Measurements from ENCODE around the gene PXN.
"Not testable (repeated sequence)": the region's sequence is repeated elsewhere in the genome, so short reads cannot be mapped to it uniquely, and the experiment has no call there.

PXN gene

DNA sequence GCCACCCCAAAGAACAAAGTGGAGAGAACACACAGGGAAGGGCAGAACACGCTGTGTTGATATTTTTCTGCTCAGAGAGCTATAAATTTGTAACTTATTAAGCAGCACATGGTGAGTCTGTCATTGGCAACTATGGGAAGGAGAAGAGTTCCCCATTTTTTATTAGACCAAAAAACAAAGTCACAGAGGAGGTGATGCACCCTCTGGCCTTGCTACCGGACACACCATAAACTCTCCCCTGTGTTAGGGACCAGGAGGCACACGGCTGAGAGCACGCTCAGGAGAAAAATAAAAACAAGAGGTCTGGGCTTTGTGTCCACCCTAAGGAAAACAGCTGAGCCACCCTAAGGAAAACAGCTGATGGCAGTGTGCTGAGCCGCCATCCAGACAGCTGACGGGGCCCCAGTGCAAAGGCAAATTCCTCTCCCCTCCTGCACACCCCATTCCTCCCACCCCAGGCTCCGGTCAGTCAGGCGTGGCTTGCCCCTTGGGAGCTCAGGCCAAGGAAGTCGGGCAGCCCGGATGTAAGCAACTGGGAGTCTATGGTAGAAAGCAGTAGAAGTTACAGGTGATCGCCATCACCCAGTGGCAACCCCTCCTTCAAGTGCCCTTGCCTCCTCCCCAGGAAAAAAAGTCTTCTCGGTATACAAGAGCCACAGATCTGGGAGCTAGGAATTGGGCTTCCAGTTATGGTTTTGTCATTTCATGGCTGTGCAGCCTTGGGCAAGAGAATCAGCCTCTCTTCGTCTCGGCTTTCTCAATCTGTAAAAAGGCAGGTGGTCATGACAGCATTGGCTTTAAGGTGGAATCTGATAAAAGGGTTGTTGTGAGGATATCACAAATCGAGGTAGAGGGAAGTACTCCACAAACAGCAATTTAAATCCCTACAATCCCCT is 2.4 kb downstream of the PXN start:
- DNase-seq (ENCODE audit: low read depth), result no peak

- DNase-seq (ENCODE audit: low read depth), result peak; percentile 48
Measured at GRCh38 chr12:120261951-120262851, 3.3 kb downstream of the PXN start.

DNA sequence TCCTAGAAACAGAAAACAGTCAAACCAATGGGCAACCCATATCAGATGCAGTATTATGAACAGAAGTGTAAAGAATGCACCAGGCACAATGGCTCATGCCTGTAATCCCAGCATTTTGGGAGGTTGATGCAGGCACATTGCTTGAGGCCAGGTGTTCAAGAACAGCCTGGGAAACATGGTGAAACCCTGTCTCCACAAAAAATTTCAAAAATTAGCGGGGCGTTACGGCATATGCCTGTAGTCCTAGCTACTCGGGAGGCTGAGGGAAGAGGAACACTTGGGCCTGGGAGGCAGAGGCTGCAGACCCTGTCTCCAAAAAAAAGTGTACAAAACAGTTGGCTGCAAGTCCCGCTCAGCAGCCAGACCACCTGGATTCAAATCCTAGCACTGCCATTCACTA is 4.9 kb downstream of the PXN start:
- no peak for DNase-seq (ENCODE audit: low read depth)

DNA sequence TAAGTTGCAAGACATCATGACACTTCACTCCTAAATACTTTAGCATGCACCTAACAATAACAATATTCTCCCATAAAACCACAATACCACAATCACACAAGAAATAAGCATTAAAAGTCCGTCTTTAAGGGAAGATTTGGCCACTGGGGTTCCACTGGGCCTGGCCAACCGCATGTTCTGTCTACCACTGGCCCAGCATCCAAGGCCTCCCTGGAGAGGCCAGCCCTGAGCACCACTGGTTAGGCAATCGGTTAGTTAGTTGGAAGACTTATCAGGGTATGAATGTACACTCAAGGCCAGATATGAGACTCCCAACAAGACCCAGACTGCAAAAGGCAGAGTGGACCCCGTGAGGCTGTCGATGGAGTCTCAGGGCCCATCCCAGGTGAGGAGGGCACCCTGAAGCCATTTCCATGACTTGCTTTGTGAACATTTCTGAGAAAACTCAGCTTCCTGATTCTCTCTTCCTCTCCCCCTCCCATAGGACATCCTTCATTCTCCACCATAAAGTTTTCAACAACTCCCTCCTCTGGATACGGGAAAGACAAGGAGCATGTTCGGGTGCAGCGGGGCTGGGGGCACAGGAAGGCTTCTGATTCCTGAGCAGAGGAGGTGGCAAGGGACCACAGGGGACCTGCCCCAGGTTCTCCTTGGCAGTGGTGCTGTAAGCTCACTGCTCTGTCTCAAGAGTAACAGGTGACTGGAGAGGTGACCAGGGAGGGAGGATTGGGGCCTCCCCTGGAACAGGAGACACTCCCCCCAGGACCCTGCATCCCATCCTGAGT is 5.9 kb downstream of the PXN start:
- DNase-seq (ENCODE audit: low read depth), result peak; percentile 89

DNA sequence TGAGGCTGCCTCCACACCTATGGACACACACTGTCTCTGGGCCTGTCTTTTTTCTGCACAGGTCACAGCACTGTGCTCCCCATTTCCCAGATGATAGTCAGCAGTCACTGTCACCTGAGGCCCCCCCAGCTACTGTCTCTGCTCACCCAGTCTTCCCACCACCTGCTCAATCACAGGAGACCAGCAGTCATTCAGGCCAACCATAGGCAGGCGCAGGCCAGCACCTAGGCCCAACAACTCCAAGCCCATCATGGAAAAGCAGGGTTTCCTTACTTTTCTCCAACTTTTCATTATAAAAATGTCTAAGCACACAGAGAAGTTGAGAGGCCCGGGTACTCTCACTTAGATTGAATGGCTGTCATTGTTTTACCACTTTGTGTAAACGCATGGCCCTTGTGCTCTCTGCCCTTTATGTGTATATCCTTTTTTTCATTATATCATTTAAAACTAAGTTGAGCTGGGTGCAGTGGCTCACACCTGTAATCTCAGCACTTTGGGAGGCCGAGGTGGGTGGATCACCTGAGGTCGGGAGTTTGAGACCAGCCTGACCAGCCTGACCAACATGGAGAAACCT is 7.1 kb downstream of the PXN start:
- no peak for DNase-seq (ENCODE audit: low read depth)

GRCh38 chr12:120257041-120257821 is 8.3 kb downstream of the PXN start:
- peak; percentile 93 for DNase-seq (ENCODE audit: low read depth)

GRCh38 chr12:120254809-120255208 is 10.7 kb downstream of the PXN start:
- DNase-seq (ENCODE audit: low read depth), result no peak

DNA sequence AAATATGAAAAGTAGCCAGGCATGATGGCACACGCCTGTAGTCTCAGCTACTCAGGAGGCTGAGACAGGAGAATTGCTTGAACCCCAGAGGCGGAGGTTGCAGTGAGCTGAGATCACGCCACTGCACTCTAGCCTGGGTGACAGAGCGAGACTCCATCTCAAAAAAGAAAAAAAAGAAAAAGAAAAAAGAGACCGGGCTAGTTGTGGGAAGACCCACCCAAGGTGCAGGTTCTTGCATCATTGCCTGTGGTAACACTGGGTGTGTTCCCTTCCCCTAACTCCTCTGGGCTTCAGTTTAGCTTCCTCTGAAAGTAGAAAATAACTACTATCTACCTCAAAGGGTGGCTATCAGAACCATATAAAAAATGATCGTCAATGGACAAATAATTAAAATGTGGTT is 12.2 kb downstream of the PXN start:
- DNase-seq (ENCODE audit: low read depth), result not testable (repeated sequence)

DNA sequence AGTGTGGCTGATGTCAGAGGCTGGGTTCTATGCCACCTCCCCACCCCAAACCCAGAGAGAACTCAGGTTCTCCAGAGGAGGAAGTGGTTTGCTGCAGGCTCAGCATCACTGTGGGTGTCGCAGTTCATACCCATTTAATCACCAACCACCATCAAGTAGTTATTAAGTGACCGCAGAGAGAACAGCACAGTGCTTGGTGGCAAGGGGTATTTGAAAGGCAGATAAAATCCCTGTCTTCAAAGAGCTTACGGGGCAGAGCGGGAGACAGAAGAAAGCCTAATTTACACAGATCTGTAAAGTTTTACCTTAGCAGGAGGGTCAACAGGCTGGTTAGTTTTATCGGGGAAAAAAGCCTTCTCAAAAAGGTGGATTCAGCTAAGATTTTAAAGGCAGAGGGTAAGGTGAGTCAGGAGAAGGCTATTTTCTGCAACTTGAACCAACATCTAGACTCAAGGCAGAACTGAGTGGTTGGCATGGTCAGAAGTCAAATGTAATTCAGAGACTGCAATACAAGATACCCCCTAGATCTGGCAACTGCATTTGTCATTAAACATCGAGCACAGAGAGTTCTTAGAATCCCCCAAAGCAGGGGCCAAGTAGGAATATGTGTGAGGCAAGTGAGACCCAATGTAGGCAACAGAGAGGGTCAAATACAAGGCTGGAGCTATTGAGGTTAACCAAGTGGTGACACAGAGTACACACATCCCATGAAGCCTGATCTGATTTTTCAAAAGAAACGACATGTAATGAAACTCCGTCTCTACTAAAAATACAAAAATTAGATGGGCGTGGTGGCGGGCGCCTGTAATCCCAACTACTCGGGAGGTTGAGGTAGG is 13.2 kb downstream of the PXN start:
- DNase-seq (ENCODE audit: low read depth), result no peak

GRCh38 chr12:120251364-120252070 is 14.0 kb downstream of the PXN start:
- not testable (repeated sequence) for DNase-seq (ENCODE audit: low read depth)

- no peak for DNase-seq (ENCODE audit: low read depth)
Measured at GRCh38 chr12:120249875-120250795, 15.4 kb downstream of the PXN start.

DNA sequence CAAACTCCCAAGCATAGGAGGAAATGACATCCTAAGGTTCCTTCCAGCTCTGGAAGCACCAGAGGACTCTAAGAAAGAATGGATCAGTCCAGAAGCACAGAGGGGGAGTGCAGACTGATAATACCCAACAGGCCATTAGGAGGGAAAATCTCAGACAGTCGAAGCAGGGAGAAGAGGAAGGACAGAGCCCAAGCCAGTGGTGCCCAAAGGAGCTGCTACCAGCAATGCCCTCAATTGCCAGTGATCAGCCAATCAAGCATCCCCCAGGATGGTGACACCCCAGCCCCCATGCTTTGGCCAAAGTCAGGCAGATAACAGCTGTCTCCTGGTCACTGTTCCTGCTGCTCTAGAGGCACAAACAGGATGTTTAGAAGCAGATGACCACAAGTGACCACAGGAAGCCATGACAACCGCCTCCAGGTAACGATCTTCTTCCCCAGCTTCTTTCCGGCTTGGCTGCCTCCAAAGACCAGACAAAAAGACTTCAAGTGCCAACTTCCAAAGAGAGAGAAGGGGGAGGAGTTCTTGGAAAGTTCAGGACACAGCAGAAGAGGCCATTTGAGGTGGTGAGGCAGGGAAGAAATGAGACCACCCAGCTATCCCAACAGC is 16.2 kb downstream of the PXN start:
- no peak for DNase-seq (ENCODE audit: low read depth)

GRCh38 chr12:120247621-120248030 is 17.9 kb downstream of the PXN start:
- peak; percentile 86 for DNase-seq (ENCODE audit: low read depth)

- DNase-seq (ENCODE audit: low read depth), result no peak
Measured at GRCh38 chr12:120247183-120247582, 18.3 kb downstream of the PXN start.

DNA sequence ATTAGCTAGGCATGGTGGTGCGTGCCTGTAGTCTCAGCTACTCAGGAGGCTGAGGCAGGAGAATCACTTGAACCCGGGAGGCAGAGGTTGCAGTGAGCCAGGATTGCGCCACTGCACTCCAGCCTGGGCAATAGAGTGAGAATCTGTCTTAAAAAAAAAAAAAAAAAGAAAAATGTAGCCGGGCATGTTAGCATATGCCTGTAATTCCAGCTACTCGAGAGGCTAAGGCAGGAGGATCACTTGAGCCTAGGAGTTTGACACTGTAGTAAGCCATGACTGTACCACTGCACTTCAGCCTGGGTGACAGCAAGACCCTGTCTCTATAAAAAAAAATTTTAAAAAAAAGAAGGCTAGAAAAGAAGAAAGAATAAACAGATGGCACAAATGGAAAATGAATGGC is 18.8 kb downstream of the PXN start:
- DNase-seq (ENCODE audit: low read depth), result not testable (repeated sequence)

DNA sequence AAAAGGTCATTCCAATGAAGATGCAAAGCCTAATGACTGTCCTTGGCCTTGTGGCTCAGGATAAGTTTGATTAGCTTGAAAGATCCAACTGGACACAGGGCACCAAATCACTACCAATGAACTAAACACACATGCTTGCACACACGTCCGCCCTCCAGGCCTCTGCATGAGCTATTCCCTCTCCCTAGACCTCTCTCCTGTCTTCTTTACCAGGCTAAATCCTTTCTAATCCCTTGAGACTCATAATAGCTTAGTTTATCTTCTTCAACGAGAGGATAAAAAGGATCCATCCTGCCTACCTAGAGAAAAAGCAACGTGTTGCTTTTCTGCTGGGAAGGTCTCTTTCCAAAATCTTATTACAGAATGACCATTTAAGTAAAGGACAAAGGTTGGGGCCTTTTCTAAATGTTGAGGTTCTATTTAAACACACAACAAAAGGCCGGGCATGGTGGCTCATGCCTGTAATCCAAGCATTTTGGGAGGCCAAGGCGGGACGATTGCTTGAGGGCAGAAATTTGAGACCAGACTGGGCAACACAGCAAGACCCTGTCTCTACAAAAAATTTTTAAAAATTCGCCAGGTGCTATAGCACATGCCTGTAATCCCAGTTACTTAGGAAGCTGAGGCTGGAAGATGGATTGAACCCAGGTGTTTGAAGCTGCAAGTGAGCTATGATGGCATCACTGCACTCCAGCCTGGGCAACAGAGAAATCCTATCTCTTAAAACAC is 22.4 kb downstream of the PXN start:
- DNase-seq (ENCODE audit: low read depth), result no peak

DNA sequence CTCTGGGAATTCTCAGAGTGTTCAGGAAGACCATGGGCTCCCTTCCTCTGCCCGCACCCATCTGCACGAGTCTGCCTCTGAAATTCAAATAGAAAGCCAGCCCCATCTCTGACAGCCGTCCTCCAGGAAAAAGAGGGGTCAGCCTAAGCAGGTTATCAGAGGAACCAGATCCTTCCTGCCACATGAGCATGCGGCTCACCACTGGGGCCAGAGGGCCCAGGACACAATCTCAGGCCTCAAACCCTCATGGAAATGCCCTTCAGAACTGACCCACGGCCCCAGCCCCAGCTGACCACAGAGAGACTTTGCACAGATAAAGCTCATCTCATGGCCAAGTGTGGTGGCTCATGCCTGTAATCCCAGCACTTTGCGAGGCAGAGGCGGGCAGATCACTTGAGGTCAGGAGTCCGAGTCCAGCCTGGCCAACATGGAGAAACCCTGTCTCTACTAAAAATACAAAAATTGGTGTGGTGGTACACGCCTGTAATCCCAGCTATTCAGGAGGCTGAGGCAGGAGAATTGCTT is 23.2 kb downstream of the PXN start:
- no peak for DNase-seq (ENCODE audit: low read depth)

Measured in iris pigment epithelial cell (primary cell).